ENCODE data around the gene MAP1LC3B.

DNA sequence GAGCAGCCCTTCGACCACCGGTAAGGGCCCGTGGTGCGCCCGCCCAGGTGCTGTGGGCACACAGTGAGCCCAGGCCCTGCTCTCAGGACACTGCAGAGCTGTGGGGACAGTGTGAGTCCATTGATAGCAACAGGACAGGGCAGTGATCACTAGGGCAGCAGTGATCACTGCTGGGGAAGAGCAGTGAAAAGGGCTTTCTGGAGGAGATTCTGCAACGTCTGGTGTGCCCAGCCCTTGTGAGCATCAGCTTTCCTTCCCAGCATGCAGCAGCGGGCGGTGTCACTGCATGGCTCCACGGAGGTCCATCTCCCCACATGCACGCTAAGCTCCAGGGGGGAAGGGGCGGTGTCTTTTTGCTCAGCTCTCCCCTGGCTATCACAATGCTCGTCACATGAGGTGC is 32.1 kb downstream of the MAP1LC3B start:
- no peak for TF ChIP-seq EZH2phosphoT487 (IDR thresholded peaks at IDR 0.05; ENCODE audit: insufficient read depth, low read depth)
- no peak for TF ChIP-seq EZH2 (IDR thresholded peaks at IDR 0.05; ENCODE audit: insufficient read depth, poor library complexity, severe bottlenecking)

Data from GM23248 (cell line).